Stomach (tissue), 4 donors: ENCODE data around the gene UBA5.

Experiments used
- CTCF ChIP-seq, 7 experiments: fragments of 450-650 bp in 4 of 7; fragments of 200-600 bp in 3 of 7; sonication (generic) in 3 of 7; IDR thresholded peaks; one replicate each; pipeline ENCODE4 v1.5.1; 2016 to 2019; ENCODE audit warnings: antibody characterized with exemption in 7 of 7, control low read depth in 2 of 7, mild to moderate bottlenecking in 1 of 7
- POLR2A ChIP-seq, 4 donors: fragments of 450-650 bp; IDR thresholded peaks; one replicate each; pipeline ENCODE4 v1.6.1; 2016; ENCODE audit warnings: antibody characterized with exemption in 4 of 4, control low read depth in 2 of 4, mild to moderate bottlenecking in 1 of 4, moderate library complexity in 1 of 4

GRCh38 chr3:132624790-132625189, 35.3 kb upstream of the UBA5 start:
- TF ChIP-seq CTCF (IDR thresholded peaks at IDR 0.05) = no peak
- no peak for TF ChIP-seq POLR2A (IDR thresholded peaks at IDR 0.05)
